HUDEP-2 (cell line): ENCODE measurements around the gene IL11.

Experiments
- DNase-seq, 76 experiments: peaks; one replicate each; lab custom pipeline; 2025; ENCODE audit not compliant: unreplicated experiment in 76 of 76; lab: John Stamatoyannopoulos, UW

The IL11 gene

GRCh38 chr19:55391702-55392615, 21.7 kb upstream of the IL11 start:
- DNase-seq = no peak

DNA sequence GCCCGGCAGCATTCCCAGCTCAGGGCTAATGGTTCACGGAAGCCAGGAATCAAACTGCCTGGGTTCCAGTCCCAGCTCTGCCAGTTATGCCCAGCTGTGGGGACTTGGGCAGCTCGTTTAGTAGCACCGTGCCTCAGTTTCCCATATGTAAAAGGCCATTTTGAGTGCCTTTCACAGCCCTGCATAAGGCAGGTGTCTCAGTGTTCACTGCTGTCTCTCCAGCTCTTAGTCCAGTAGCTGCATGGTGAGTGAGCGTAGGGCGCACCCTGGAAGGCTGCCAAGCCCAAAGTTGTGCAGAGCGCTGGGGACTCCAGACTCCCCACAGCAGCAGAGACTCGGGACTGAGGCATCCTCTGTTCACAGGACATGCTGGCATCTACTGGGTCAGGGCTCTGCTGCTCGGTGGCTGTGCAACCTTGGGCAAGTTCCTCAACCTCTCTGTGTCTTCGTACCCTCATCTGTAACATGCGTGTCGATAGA, 21.0 kb upstream of the IL11 start:
- peak in 31 of 76 experiments; percentile 21 to 53 (median 38) for DNase-seq

GRCh38 chr19:55390461-55390880, 20.2 kb upstream of the IL11 start:
- DNase-seq = peak in 5 of 76 experiments; percentile 23 to 54 (median 30)

DNA sequence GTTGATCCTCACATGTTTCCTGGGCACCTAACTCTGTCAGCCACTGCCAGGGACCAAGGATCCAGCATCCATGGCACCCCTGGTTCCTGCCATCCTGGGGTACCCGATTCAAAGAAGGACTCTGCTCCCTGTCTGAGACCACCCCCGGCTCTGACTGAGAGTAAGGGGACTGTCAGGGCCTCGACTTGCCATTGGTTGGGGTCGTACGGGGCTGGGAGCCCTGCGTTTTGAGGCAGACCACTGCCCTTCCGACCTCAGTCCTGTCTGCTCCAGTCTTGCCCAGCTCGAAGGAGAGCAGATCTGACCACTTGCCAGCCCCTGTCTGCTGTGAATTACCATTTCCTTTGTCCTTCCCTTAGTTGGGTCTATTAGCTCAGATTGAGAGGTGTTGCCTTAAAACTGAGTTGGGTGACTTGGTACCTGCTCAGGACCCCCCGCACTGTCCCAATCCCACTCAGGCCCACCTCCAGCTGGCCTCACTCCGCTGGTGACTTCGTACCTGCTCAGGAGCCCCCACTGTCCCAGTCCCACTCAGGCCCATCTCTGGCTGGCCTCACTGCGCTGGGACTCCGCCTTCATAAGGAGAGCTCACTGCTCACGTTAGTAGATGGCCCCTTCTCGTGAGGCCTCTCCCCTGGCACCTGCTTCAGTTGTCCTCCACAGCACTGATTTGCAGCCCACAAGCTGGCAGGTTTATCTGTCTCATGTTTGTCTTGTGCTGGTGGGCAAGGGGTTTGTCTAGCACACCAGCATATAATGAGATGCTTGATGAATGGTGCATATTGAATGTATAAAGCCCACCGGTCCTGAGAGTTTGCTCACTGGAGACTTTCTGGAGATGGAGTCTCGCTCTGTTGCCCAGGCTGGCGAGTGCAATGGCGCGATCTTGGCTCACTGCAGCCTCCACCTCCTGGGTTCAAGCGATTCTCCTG, 19.4 kb upstream of the IL11 start:
- no peak for DNase-seq

- no peak for DNase-seq
These were observed 17.7 kb upstream of the IL11 start for GRCh38 chr19:55387736-55388497.

DNA sequence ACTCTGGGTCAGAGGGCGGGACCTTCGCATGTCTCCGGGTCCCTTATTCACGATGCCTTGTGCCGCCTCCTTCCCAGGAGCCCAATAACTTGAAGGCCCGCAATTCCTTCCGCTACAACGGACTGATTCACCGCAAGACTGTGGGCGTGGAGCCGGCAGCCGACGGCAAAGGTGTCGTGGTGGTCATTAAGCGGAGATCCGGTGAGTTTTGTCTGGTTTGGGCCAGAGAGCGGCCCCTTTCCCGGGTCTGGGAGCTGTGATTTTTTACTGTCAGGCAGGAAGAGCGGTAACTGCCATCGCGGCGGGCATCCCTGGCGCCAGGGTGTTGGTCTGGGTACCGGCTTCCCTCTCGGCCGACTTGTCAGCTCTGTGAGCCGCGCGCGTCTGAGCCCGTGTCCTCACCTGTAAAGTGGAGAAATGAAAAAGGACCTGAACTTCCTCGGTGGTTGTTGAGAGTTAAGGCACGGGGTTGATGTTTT, 16.3 kb upstream of the IL11 start:
- DNase-seq = no peak

GRCh38 chr19:55385724-55386492, 15.6 kb upstream of the IL11 start, which contains the start of gene RPL28:
Gene RPL28 (plus strand): TSS chr19:55385932. CDS start chr19:55386358, 426 bp downstream.
- DNase-seq = peak in 75 of 76 experiments; percentile 81 to 100 (median 99)

DNA sequence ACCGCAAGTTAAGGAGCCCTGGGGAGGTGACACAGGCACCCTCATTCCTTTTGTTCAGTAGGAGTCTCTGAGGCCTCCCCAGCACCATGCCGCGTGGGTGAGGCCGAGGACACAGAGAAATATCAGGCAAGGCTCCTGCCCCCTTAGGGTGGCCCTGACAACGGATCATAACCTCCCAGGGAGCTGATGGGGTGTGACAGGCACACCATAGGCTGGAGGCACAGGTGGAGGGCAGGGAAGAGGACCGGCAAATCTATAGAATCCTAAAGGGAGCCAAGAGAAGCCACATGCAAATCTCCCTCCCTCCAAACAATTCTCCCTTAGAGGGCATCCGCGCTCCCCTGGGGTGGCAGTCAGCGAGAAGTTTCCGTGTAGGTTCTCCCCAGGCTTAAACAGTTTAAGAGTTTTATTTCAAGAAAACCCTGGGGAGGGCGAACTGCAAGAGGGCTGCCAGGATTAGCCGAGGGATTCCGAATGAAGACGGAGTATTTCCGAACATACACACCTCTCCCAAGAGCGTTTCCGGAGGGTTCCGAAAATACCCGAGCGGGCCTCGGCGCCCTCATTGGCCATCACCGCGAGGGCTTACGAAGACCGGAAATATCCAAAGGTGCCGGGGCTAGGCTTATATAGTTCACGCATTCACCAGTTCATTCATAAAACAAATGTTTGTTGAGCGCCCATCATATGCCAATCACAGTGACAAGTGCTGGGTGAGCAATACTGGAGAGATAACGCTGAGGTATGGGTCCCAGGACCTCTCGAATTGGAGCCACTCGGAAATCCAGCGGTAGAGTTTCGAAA, 14.9 kb upstream of the IL11 start:
- peak in 74 of 76 experiments; percentile 66 to 100 (median 96) for DNase-seq

- peak in 59 of 76 experiments; percentile 26 to 88 (median 56) for DNase-seq
These were observed 14.1 kb upstream of the IL11 start, which contains the start of gene TMEM238 for GRCh38 chr19:55384131-55384919. Gene TMEM238 (minus strand): TSS chr19:55384292. CDS start chr19:55384259, 33 bp downstream.

DNA sequence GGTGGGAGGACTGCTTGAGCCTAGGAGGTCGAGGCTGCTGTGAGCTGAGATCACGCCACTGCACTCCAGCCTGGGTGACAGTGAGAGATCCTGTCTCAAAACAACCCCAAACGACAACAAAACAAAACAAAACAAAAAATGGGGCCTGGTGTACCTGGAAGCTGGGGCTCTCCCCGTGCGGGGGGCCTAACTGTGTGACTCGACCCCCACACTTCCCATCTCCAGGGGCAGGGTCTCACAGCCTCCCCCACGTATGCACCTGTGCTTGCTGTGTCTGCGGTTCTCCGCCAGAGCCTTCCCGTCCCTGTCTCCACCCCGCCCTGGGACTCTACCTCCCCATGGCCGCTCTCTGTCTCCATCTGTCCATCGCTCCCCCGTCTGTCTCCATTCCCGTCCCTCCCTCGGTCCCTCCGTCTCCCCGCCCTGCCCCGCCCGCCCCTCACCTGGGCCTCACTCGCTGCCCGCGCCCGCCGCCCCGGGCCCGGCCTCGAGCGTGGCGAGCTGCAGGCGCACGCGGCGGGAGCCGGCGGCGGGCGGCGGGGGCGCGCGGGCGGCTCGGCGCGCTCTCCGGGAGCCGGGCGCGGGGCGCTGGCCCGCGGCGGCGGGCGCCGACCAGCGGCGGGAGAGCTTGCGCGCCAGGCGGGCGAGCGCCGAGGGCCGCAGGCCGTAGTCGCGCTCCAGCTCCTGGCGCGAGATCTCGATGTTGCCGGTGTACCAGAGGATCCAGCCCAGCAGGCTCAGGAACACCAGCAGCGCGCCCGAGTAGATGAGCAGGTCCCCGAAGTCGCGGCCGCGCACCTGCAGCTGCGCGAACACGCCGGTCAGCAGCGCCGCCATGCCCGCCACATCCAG, 13.2 kb upstream of the IL11 start:
- peak in 45 of 76 experiments; percentile 12 to 72 (median 49) for DNase-seq

DNA sequence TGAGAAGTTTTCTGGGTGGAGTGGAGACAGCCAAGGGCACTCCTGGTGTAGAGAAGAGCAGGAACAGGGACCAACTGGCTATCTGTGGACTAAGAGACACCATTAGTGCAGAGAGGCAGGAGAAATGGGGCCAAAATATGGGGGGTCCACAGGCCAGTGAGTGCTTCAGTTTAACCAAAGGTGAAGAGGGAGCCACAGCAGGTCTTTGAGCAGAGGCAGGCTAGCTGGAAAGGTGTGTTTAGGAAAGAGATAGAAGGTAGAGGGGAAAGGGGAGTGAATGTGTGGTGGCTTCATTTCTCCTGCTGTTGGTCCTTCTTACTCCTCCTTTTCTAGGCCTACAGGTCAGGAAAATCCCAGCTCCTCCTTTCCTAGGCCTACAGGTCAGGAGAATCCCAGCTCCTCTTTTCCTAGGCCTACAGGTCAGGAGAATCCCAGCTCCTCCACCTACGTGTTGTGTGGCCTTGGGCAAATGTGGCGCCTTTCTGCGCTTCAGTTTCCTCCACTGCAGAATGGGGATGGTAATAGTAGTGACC, 12.3 kb upstream of the IL11 start:
- no peak for DNase-seq

- DNase-seq = no peak
These were observed 11.8 kb upstream of the IL11 start for GRCh38 chr19:55382013-55382412.

- DNase-seq = no peak
These were observed 8.9 kb upstream of the IL11 start for GRCh38 chr19:55379174-55379573.

DNA sequence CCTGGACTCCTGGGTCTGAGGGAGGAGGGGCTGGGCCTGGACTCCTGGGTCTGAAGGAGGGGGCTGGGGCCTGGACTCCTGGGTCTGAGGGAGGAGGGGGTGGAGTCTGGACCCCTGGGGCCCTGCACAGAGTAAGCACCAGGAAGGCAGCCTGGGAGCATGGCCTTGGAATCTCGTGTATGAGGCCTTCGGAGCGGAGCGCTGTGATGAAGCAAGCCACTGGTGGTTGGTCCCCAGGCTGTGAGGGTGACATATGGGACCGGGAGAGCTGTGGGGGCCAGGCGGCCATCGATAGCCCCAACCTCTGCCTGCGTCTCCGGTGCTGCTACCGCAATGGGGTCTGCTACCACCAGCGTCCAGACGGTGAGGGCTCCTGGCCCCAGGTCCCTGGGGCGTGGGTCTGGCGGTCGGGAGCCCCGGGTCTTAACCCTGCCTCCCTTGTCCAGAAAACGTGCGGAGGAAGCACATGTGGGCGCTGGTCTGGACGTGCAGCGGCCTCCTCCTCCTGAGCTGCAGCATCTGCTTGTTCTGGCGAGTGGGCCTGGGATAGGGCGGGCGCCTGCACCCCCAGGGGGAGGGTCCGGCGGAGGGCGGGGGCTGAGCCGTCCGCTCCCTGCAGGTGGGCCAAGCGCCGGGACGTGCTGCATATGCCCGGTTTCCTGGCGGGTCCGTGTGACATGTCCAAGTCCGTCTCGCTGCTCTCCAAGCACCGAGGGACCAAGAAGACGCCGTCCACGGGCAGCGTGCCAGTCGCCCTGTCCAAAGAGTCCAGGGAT, 7.3 kb upstream of the IL11 start:
- DNase-seq = no peak

DNA sequence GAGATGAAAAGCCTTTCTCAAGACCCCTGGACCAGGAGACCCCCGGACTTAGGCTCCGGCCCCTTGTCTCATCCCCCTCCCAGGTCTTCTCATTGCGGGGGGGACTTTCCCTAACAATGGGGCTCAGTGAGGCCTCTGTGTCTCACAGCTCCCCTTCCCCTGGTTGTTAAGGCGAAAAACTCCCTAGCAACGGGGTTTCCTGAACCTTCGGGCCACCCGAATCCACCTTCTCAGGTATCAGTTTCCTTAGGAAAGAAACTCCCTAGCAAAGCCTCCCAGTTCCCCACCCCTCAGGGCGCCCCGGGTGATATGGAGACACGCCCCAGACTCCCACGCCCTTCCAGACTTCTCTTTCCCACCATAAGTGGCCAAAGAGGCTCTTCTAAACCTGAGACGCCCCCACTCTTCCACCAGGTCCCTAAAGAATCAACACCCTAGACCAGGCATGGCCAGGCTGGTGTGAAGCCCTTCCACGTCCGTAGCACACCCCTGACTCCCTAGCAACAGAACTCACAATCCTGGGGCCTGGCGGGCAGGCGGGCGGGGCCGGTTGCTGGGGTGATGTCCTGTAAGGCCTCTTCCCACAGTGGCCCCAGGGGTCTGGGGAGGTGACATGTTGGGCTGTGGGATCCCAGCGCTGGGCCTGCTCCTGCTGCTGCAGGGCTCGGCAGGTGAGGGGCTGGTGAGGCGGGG, 6.1 kb upstream of the IL11 start, which contains the start of gene TMEM190:
Gene TMEM190, plus strand, starts transcription at position 586 of the 693 bp plus-strand sequence. Its CDS starts 28 bp downstream, at position 614.
- peak in 7 of 76 experiments; percentile 19 to 29 (median 25) for DNase-seq
